Stimulated activated CD8-positive, alpha-beta memory T cell treated with anti-CD3 and anti-CD28 coated beads, Interleukin-15, amount 100 ng/mL, for 4 hours (primary cell): Measurements from ENCODE around the gene RGS6.

Source experiments
- DNase-seq, 2 donors: peaks; one replicate each; pipeline ENCODE4 v3.0.0-alpha.2; 2020; ENCODE audit warnings: low read depth in 2 of 2

RGS6 gene

DNA sequence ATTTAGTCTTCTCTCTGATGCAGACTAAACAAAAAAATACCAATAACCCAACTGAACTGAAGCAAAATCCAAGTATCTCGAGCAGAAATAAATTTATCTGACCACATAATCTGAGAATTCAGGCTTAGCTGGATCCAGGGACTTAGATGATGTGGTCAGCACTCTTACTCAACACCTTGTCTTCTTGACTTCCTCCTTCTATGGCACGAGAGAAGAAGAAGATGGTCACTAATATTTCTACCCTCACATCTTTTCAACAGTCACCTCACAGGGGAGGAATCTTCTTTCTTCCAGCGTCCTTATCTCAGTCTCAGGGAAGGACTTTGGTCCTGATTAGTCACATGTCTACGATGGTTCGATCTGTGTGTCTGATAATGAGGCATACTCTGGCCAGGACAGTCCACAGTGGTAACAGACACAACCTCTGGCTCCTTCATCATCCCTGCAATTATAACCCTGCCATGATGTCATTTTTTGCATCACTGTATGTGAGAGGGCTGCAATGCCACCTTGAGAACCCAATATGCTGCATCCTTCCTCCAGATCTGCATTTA, 15.8 kb downstream of the RGS6 start:
- DNase-seq, result no peak

DNA sequence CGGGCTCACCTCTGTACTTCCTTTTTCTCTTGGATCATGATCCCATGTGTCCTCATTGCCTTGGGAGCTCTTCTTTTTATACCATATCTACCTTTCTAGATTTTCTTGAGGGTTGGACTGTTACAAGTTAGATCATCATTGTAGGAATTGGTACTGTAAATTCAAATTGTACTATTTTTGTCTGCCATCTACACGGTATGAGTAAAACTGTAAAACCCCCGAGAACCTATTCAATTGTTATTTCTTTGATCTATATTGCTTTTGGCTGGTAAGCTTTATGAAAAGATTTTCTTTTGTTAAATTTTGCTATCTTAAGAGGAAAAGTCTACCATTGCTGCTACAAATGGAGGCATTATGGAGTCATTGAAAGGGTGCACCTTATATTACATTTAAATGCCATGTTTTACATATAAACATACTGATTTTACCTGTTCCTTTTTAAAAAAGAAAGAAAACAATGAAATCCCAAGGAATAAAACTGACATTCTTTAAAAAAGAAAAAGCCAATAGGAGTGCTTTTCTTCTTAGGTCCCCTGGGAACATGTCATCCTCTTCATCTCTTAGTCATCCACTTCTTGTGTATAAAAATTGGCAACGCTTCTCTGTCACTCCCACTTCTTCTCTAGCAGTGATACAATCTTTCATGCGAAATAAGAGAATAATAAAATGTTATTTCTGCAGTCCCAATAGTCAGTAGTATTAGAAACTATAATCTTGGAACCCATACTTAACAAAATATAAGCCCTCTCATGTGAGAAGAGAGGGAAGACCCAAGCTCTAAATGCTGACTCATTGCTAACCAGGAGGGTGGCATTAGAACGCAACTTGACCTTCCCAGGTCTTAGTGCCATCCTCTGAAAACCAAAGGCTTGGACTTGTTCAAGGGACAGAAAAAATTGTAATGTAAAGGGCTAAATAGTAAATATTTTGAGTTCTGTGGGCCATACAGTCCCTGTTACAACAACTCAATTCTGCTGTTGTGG, 20.4 kb downstream of the RGS6 start:
- no peak for DNase-seq

DNA sequence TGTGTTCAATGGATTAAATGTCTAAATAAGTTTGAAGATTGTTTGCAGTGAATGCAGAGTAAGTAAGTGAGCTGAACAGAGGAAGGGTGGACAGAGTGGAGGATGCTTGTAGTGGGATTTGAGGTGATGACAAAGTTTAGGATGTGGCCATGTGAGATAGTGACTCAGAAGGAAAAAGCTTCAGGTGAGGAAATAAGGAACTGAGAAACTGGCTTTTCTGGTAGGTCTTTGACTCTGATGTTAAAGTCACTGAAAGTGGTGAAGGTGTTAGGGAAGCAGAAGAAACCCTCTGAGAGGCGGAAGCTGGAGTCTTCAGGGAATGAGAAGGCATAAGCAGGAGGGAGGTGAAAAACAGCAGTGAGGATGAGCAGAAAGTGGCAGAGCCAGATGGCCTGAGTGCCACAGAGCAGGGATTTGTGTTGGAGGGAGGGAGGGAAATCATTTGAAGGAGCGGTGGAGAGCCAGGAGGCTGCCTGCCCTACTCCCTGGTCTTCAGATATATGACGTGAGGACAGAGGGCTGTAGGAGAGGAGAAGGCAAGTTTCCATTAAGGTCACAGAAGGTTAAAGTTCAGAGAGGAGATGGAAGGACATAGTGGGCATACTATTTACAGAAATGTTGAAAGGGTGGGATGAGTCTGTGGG, 24.8 kb downstream of the RGS6 start:
- no peak for DNase-seq

DNA sequence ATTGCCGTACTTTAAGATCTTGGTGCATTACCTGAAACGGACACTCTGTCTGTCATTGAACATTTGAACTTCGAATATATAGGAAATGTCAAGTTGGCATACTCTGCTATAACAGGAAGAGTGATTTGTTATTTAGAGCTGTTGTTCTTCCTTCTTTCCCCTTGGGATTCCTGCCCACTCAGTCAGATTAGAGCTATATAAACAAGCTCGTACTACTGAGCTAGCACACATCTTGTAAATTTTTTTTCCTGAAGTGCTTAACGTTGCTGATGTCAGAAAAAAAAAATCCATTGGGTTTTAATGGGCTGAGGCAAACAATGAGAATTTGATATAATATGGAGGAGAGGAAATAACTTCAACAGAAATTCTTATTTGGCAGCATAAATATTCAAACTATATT, 26.8 kb downstream of the RGS6 start:
- no peak for DNase-seq

DNA sequence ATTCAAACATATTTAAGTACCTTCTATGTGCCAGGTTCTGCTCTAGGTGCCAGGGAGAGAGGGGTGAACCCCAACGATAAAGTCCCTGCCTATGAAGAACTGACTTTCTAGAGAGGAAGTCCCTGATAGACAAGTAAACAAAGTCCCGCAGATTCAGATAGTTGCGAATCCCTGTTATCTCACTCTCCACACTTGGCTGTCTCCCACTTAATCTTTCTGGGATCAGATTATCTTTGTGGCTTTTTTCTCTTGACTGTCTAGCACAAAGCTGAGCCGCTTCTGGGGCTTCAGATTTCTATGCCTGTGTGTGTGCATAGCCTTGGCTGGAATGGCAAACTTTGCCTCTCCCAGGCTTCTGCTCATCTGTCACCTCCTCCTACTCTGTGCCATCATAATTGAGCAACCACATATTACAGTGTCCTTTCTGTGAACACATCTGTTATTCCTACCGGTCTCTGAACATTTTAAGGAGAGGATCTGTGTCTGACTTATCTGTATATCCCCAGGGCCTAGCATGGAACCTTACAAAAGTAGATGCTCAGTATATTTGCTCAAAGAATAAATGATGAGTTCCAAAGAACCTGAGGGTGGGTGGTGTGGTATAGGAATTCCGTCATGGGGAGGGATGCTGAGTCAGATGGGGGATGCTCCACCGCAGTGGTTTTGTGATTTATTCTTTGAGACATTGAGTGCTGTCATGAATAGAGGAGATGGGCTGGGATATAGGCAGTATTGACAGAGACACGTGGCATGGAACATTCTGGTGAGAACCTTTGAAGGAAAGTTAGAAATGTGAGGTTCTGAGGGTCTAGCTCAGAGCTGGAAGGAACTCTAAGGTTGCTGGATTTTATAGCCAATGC, 28.5 kb downstream of the RGS6 start:
- no peak for DNase-seq

DNA sequence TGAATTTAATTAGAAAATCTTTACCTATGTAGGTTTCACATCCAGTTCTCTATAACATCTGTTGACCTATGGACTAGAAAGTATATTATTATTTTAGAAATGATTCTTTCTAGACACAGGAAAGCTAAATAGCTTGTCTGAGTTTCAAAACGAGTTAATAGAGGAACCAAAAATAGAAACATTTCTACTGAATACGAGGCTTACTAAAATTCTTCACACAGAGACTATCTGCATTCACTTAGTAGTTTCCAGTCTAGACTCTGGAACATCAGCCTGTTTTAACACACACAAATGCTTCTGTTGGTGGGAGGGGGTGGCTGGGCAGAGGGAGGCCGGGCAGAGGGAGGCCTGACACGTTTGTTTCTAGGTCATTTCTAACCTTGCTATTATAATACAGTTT, 29.7 kb downstream of the RGS6 start:
- DNase-seq, result no peak

DNA sequence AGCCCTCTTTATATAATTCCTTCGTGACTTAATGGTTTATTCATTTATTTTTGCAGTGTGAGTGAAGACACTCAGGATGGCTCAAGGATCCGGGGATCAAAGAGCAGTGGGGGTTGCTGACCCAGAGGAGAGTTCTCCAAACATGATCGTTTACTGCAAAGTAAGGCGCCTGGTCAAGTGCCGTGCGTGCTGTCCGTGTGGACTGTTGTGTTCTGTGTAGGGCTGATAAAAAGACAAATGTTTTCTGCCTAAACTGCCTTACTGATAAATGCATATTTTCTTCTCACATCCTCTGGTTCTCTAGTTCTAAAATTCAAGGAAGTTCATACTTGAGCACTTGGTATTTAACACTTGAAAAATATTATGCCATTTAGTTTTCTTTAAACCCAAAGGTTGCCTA, 32.5 kb downstream of the RGS6 start:
- no peak for DNase-seq

DNA sequence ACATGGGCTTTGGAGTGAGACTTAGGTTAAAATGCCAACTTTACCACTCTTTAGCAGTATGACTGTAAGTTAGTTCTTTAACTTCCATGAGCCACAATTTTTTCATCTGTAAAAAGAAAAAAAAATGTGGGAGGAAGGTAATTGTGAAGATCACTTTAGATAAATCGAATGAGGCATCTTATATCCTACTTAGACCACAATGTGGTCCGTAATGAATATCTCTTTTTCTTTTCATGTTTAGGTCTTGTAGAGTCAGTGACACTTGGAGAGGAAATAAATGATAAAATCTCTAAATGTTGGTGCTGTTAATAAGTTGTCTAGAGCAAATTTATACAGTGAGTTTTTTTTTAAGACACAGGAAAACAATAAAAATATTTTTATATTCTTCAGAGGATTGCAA, 34.3 kb downstream of the RGS6 start:
- no peak for DNase-seq

DNA sequence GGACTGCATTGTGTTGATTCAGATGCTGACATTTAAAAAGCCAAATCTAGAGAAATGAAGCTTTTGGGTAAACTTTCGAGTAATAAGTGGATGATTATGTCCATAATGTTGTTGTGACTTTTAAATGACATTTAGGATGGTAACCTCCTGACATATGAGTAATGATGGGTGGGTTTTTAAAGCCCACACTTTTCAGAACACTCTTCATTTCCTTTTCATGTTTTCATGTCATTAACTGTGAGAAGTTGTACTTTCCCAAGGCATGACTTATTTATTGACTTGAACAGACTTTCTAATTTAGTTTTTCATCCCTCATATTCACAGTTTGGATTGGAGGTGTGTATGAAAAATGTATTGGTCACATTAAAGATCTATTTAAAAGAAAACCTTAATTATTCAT, 35.5 kb downstream of the RGS6 start:
- DNase-seq, result no peak

DNA sequence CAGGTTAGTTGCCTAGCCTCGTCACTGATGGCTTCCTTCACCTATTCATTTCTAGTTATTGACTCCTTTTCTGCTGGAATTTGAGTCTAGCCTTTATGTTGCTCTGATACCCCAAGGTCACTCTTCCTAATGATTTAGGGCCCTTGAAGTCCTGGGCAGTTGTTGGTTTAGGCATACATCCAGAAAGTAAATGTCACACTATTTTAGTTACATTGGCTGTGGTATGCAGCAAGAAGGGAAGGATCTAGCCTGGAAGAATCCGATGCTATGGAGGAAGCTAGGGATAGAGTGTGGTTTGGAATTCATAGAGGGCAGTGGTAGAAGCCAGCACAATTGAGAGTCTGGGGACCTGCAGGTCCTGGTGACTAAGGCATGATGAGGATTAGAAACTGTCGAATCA, 38.0 kb downstream of the RGS6 start:
- DNase-seq, result no peak

DNA sequence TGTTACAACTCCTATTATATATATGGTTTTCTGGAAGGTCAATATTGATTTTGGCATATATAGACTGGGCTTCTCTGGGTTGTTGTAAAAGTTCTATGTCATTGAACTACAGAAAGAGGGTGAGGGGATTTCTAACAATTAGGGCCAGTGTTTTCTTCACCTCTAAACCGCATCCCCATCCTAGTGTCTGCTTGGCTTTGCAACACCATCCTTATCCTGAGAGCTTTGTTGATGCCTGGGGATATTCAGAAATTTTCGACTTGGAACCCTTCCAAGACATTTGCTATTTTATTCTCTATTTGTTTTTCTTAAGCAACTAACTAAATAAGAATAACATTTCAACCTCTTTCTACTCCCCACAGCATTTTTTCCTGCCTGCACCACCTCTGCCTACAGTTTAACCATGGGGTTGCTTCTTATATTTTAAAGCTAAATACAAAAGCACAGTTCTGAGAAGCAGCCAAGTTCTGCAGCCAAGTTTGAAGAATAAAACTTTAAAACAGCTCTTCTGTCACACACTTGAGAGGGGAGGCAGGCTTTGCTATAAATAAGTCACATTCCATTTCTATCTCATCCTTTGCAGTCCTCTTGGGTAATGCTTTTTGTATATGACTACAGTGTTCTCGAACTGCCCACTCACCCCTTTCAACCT, 53.4 kb downstream of the RGS6 start:
- no peak for DNase-seq

DNA sequence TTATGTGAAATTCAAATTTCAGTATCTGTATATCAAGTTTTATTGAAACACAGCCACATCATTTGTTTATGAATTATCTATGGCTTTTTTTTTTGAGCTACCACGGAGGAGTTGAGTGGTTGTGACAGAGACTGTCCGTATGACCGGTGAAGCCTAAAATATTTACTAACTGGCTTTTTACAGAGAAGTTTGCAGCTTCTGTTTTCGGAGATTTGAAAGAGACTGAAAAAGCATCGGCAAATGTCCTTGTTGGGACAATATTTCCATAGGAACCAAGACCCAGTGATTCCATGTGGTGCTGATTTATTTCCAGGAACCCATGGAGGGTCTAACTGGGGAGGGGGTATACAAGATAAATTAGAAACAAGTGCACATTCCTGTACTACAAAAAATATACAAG, 56.2 kb downstream of the RGS6 start:
- DNase-seq, result no peak

DNA sequence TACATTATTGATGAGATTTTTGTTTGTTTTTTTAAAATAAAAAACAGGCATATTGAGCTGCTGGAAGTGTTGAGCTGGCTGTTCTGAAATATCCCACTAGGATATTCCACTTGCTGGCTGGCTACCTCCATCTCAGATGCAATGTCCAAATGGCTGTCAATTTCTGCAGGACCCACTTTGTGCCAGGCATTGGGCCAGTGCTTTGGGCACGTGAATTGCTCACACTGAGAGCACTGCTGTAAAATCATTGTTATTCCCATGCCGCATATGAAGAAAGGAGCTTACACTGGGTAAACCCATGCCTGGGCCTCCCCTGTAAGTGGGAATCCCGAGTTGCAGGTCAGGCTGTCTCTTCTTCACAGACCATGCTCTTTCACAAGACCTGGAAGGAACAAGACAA, 56.7 kb downstream of the RGS6 start:
- DNase-seq, result no peak

DNA sequence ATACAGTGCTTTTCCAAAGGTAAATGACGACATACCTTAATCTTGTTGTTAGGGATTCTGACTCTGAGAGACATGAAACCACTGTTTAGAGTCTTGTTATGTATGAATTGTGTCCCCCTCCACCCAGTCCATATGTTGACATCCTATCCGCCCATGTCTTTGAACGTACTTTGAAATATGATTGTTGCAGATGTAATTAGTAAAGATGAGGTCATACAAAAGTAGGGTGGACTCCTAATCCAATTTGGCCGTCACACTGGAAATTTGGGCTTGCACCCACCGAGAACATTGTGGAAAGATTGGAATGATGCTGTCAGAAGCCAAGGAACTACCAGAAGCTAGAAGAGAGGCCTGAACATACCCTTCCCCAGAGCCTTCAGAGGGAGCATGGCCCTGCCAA, 62.2 kb downstream of the RGS6 start:
- no peak for DNase-seq

DNA sequence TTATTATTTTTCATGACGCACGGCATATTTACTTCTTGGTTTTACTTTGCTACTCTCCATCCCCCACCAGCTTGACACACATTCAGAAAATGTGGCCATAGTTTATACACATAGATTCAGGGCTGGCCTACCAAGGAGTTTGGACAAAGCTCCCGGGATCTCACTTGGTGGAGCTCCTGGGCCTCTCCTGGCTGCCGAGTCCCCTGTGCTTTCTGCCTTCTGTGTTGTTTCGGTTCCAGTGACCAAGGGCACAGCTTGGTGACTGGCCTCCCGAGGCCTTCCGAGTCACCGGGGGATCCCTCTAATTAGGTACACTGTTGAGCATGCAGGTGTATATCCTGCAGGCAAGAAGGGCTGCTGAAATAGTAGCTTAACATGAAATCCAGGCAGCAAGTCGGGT, 63.5 kb downstream of the RGS6 start:
- DNase-seq, result no peak

DNA sequence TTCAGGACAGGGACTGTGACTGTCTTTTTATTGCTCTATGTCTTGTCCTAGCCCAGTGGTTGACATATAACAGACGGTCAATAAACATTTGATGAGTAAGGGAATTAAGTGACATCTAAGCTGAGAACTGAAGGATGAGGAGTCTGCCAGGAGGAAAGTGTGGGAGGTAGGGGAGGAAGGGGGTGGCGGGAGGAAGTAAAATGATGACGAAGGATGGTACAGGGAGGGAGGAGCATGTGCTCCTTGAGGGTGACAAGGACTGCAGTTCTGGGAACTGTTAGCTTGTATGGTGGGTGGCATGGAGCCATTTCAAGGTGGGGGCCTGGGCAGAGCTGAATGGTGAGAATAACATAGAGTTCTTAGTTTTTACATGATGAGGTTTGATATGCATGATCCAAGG, 64.4 kb downstream of the RGS6 start:
- no peak for DNase-seq

DNA sequence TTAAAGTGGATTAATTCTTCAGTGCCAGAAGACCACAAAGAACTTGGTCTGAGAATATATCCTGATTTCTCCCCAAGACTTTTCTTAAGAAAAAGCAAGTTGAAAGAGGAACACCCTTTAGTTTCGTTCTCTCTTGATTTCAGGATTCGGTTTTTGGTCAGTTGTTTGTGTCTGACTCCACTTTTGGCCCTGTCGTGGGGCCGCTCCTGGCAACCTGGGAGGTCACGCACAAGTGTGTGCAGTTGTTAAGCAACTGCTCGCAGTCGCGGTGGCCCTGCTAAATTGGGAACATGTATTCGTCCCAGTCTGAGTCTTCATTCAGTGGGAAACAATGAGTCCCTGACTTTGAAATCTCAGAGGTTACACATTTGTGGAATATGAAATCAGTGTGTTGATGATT, 68.7 kb downstream of the RGS6 start:
- DNase-seq, result no peak

DNA sequence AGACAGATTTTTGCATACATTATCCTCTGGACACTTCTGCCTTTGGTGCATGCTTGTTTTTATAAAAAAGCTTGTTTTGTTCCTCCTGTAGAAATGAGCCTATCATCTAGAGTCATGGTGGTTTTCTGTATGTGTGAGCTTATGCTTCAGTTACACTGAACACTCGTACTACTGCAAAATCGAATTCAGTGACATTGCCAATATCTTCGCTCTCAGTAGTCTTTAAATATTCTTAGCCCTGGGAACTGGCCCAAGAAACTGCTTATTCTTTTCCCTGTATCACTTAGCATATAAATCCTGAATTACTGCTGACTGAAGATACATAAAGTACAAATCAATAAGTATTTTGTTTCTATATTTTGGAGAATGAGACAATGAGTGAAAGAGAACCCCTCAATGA, 70.5 kb downstream of the RGS6 start:
- no peak for DNase-seq

DNA sequence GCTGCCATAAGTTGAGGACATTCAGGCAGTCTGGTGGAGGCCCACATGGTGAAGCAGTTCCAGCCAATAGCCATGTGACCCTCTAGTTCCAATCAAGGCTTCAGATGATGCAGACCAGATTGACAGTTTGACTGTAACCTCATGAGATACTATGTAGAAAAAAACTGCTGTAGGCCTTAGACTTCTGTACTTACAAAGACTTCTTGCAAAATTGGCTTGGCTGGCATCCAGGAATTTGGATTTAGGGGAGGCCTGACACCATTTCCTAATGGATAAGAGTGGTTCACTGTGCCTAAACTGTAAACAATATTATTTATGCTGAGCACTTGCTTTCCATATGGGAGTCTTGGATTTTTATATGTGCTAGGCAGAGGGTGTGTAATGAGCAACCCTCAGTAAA, 76.4 kb downstream of the RGS6 start:
- DNase-seq, result no peak

DNA sequence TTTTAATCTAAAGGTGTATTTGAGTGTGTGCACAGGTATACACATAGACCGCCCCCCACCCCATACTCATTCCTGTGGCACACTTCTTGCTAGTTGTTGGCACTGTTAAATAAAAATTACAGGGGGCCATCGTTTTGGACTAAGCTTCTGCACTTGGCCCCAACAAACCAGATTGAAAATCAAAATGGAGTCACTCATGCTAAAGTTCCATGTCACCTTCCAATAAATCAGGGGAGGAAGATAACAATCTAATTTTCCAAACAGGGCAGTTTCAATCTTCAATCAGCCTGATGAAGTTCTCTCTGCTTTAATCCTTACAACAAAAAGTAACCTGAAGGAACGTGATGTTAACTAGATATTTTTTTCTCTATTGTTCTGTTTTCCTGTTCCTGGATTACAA, 78.2 kb downstream of the RGS6 start:
- no peak for DNase-seq

DNA sequence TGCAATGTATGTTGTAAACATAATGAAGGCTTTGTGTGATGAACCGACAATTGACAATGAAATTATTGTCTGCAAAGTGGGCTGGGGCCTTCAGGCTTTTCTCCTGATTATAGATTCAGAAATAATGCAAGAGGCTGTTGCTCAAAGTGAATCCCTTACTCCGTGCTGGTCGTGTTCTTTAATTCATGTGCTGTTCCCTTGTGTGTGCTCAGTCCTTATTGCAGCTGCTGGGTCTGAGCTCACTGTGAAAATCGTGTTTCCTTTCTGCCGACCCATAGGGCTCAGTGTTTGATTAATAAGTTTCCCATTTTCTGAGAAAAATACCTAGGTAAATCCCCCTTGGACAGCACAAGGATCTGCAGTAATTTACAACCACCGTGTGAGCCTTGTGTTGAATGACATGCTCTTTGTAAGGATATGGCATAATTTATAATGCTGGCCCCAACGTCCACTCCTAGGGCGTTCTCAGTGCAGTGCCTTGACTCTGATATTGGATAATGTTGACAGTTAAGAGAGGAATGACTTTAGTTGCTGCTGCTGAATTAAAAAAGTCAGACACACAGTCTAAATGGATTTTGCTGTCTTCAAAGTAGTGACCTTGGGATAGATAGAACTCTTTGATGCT, 81.6 kb downstream of the RGS6 start:
- DNase-seq, result no peak
